ENCODE data around the gene RAI1. TPM values are rescaled to one million over a fixed set of nuclear protein-coding genes. Genes with fewer than 3 reads are reported as not detected.

RAI1 gene
- total and polyA plus RNA-seq, 2 experiments from 2014 or later: 0.87 to 0.89 TPM

GRCh38 chr17:17698869-17699351 is 17.7 kb downstream of the RAI1 start (continued):
- TF ChIP-seq ZNF114 (CRISPR knock-in tag; IDR thresholded peaks at IDR 0.05): no peak
- no peak for TF ChIP-seq EZH2phosphoT487 (IDR thresholded peaks at IDR 0.05; ENCODE audit: unreplicated experiment)
- TF ChIP-seq CTCF (conservative IDR thresholded peaks at IDR 0.05; ENCODE audit: low read depth in 2 of 2): no peak
- no peak for TF ChIP-seq ZNF331 (CRISPR knock-in tag; IDR thresholded peaks at IDR 0.05; ENCODE audit: low read depth)
- TF ChIP-seq STAT1 (IDR thresholded peaks at IDR 0.05; ENCODE audit: unreplicated experiment): no peak
- TF ChIP-seq NANOG (IDR thresholded peaks at IDR 0.05; ENCODE audit: borderline replicate concordance): no peak
- TF ChIP-seq ETS1 (IDR thresholded peaks at IDR 0.05): no peak

- ATAC-seq (no peak), DNase-seq (ENCODE audit: low spot score) (no peak)
- Histone ChIP-seq H3K4me2 (peak overlapping the region; percentile 76), H3F3A (replicated peaks; ENCODE audit: low read depth) (peaks cover 23% of the 10 kb centered on the region), H4K20me1 (replicated peaks; ENCODE audit: insufficient read depth) (peaks cover 33% of the 10 kb centered on the region), H3K27ac (ENCODE audit: low read depth) (no peak overlapping the region), H3K9me2 (ENCODE audit: insufficient read depth) (no peaks in the 10 kb centered on the region), H3K4me3 (peak overlapping the region; percentile 48; the same call in 1 of the 2 replicates), H3K4me1 (ENCODE audit: insufficient read depth) (peaks cover 48% of the 10 kb centered on the region), H3K27me3 (ENCODE audit: insufficient read depth) (peaks cover 96% of the 10 kb centered on the region), H3K79me2 (replicated peaks; ENCODE audit: insufficient read depth) (no peaks in the 10 kb centered on the region), H2AFZ (no peak overlapping the region), H3K36me3 (ENCODE audit: insufficient read depth) (no peaks in the 10 kb centered on the region)
- Mint-ChIP-seq H3K9me3 (no peaks in the 10 kb centered on the region; the same call in 2 of the 3 replicates), H3K4me3 (peak overlapping the region; percentile 38; the same call in 1 of the 3 replicates), H3K27me3 (ENCODE audit: insufficient read depth, low read depth, poor library complexity) (peaks cover 97% of the 10 kb centered on the region), H3K27ac (no peak overlapping the region), H3K4me1 (peaks cover 58% of the 10 kb centered on the region), H3K36me3 (ENCODE audit: low read depth) (no peaks in the 10 kb centered on the region; the same call in 2 of the 3 replicates)
- TF ChIP-seq REST (IDR thresholded peaks at IDR 0.05; ENCODE audit: unreplicated experiment): no peak
- no peak for TF ChIP-seq EZH2phosphoT487 (IDR thresholded peaks at IDR 0.05; ENCODE audit: unreplicated experiment)
- TF ChIP-seq ZNF114 (CRISPR knock-in tag; IDR thresholded peaks at IDR 0.05): no peak
- TF ChIP-seq CTCF (conservative IDR thresholded peaks at IDR 0.05; ENCODE audit: low read depth in 2 of 2): no peak
- TF ChIP-seq CREB1 (CRISPR knock-in tag; IDR thresholded peaks at IDR 0.05; ENCODE audit: low read depth): no peak
- TF ChIP-seq ZNF331 (CRISPR knock-in tag; IDR thresholded peaks at IDR 0.05; ENCODE audit: low read depth): no peak
- TF ChIP-seq EZH2 (IDR thresholded peaks at IDR 0.05; ENCODE audit: low read depth, unreplicated experiment): no peak
Measured at GRCh38 chr17:17699491-17699890, 18.2 kb downstream of the RAI1 start.

Data from GM23338 (cell line).